Measurements from ENCODE around the gene SSTR3. TPM values are rescaled to one million over a fixed set of nuclear protein-coding genes. Genes with fewer than 3 reads are reported as not detected.

SSTR3 gene
- polyA plus RNA-seq, 1 donor from 2014 or later: not detected

GRCh38 chr22:37177221-37177620 lies 35.1 kb downstream of the SSTR3 start:
- Histone ChIP-seq H3K27ac (ENCODE audit: low read length) (no peak overlapping the region), H3K9me3 (ENCODE audit: low read length) (no peaks in the 10 kb centered on the region), H3K36me3 (ENCODE audit: insufficient read depth, low read length) (no peaks in the 10 kb centered on the region), H3K9me2 (ENCODE audit: insufficient read depth, low read length) (no peaks in the 10 kb centered on the region), H3K4me2 (ENCODE audit: low read length) (no peak overlapping the region), H3F3A (ENCODE audit: insufficient read depth, low read length, poor library complexity, severe bottlenecking) (no peaks in the 10 kb centered on the region), H2AFZ (ENCODE audit: low read depth, low read length) (no peak overlapping the region), H3K9ac (ENCODE audit: low read length) (no peak overlapping the region), H4K20me1 (ENCODE audit: insufficient read depth) (no peaks in the 10 kb centered on the region), H3K27me3 (ENCODE audit: insufficient read depth, low read depth, low read length) (no peaks in the 10 kb centered on the region), H3K79me2 (replicated peaks; ENCODE audit: insufficient read depth, low read length) (no peaks in the 10 kb centered on the region), H3K4me3 (ENCODE audit: low read length) (no peak overlapping the region)
- no peak for TF ChIP-seq TAF1 (IDR thresholded peaks at IDR 0.05; ENCODE audit: low read depth)
- no peak for TF ChIP-seq MXI1 (conservative IDR thresholded peaks at IDR 0.05; ENCODE audit: poor library complexity, severe bottlenecking)
- no peak for TF ChIP-seq EP300 (conservative IDR thresholded peaks at IDR 0.05; ENCODE audit: poor library complexity, severe bottlenecking)
- TF ChIP-seq CTCF (IDR thresholded peaks at IDR 0.05; ENCODE audit: poor library complexity, severe bottlenecking): no peak
- TF ChIP-seq SMC3 (conservative IDR thresholded peaks at IDR 0.05; ENCODE audit: poor library complexity): no peak
- TF ChIP-seq POLR2AphosphoS5 (IDR thresholded peaks at IDR 0.05): no peak
- no peak for TF ChIP-seq RAD21 (conservative IDR thresholded peaks at IDR 0.05)
- no peak for TF ChIP-seq REST (IDR thresholded peaks at IDR 0.05; ENCODE audit: borderline replicate concordance)
- TF ChIP-seq EZH2 (IDR thresholded peaks at IDR 0.05; ENCODE audit: borderline replicate concordance, insufficient read depth, low read length, poor library complexity, severe bottlenecking): no peak

GRCh38 chr22:37176464-37177061 lies 35.7 kb downstream of the SSTR3 start:
- no peak overlapping the region for H3K9ac ChIP-seq (ENCODE audit: low read length)
- H4K20me1 ChIP-seq (ENCODE audit: insufficient read depth): no peaks in the 10 kb centered on the region
- H3K9me2 ChIP-seq (ENCODE audit: insufficient read depth, low read length): no peaks in the 10 kb centered on the region
- no peak overlapping the region for H3K4me2 ChIP-seq (ENCODE audit: low read length)
- H3K4me3 ChIP-seq (ENCODE audit: low read length): no peak overlapping the region
- H3K27me3 ChIP-seq (ENCODE audit: insufficient read depth, low read depth, low read length): no peaks in the 10 kb centered on the region
- no peak overlapping the region for H3K27ac ChIP-seq (ENCODE audit: low read length)
- TF ChIP-seq SMC3 (conservative IDR thresholded peaks at IDR 0.05; ENCODE audit: poor library complexity) (no peak), REST (IDR thresholded peaks at IDR 0.05; ENCODE audit: borderline replicate concordance) (no peak), MXI1 (conservative IDR thresholded peaks at IDR 0.05; ENCODE audit: poor library complexity, severe bottlenecking) (no peak), CTCF (IDR thresholded peaks at IDR 0.05; ENCODE audit: poor library complexity, severe bottlenecking) (no peak), TAF1 (IDR thresholded peaks at IDR 0.05; ENCODE audit: low read depth) (no peak), POLR2AphosphoS5 (IDR thresholded peaks at IDR 0.05) (no peak), EZH2 (IDR thresholded peaks at IDR 0.05; ENCODE audit: borderline replicate concordance, insufficient read depth, low read length, poor library complexity, severe bottlenecking) (no peak), EP300 (conservative IDR thresholded peaks at IDR 0.05; ENCODE audit: poor library complexity, severe bottlenecking) (no peak), RAD21 (conservative IDR thresholded peaks at IDR 0.05) (no peak)
- no peaks in the 10 kb centered on the region for H3F3A ChIP-seq (ENCODE audit: insufficient read depth, low read length, poor library complexity, severe bottlenecking)
- no peak overlapping the region for H2AFZ ChIP-seq (ENCODE audit: low read depth, low read length)
- H3K36me3 ChIP-seq (ENCODE audit: insufficient read depth, low read length): no peaks in the 10 kb centered on the region
- no peaks in the 10 kb centered on the region for H3K9me3 ChIP-seq (ENCODE audit: low read length)
- H3K79me2 ChIP-seq (replicated peaks; ENCODE audit: insufficient read depth, low read length): no peaks in the 10 kb centered on the region

Measured in neural cell (in vitro differentiated cells).